ENCODE data around the gene PRDX6.
"Not testable (repeated sequence)": the region's sequence is repeated elsewhere in the genome, so short reads cannot be mapped to it uniquely, and the experiment has no call there.

Gene PRDX6, protein sequence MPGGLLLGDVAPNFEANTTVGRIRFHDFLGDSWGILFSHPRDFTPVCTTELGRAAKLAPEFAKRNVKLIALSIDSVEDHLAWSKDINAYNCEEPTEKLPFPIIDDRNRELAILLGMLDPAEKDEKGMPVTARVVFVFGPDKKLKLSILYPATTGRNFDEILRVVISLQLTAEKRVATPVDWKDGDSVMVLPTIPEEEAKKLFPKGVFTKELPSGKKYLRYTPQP

DNA sequence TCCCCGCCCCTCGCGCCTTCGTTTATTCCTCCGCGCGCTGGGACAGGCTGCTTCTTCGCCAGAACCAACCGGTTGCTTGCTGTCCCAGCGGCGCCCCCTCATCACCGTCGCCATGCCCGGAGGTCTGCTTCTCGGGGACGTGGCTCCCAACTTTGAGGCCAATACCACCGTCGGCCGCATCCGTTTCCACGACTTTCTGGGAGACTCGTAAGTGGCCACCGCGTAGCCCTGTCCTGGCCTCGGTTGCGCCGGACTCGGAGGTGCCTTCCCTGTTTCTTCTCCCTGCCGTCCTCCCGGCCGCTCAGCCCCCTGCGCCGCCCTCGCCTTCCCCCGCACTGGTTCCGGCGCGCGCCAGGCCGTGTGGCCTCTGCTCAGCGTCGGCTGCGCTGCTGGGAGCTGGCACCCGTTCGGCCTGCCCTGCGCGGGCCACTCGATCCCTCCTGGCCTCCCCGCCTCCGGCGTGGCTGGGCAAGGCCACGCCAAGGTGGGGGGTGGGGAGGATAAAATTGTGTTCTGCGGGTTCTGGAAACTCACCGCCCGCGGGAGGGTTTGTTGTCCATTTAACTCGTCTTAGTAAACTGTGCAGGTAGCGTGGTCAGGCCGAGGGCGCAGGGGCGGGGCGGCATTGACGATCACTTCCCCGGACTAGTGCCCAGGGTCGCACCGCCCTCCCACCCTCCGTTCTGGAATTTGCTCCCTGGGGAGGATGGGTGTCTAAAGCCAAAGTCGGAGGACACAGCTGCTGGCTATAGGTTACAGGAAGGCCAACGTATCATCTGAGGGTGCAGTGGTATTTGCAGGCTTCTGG, at the start of gene PRDX6:
PRDX6 (plus strand) TSS at position 50 of the 808 bp plus-strand sequence; CDS start at position 113, 63 bp downstream.
- no peak for DNase-seq (ENCODE audit: low read depth)

DNA sequence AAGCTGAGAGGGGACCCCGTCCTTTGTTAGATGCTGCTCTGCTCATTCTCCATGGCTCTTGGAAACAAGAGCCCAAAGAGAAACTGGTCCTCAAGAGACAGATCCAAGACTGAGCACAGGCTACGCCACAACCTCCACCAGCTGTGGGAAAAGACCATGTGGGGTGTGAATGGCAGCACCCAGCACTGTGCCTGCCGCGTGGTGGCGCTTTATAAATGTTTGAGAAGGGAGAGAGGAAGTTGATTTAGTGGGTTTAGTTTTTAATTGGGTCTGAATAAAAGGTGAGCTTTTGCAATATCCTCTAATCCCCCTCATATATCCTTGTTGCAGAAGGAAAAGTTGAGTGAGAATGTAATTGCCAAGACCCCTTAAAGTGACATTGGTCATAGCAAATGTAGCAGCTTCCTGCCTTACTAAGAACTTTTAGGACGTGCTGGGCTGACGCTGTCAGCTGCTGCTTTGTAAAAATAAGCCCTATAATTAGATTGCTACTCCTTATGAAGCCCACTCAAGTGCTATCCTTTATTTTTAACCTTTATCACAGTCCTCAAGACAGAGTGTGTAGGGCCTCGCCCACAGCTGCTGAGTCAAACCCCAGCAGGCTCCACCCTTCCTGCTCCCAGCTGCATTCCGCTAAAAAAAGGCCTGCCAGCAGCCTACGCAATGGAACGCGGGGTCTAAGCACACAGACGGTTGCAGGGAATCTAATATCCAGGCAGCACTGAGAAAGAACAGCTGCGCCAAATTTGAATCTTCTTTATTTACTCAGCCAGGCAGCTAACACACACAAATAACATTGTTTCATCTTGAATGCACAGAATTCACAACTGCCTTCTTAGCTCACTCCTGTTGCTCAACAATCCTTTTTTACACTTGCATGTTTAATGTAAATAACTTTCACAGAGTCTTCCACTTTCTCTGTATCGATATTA, 47.4 kb upstream of the PRDX6 start:
- DNase-seq (ENCODE audit: low read depth): peak; percentile 53

DNA sequence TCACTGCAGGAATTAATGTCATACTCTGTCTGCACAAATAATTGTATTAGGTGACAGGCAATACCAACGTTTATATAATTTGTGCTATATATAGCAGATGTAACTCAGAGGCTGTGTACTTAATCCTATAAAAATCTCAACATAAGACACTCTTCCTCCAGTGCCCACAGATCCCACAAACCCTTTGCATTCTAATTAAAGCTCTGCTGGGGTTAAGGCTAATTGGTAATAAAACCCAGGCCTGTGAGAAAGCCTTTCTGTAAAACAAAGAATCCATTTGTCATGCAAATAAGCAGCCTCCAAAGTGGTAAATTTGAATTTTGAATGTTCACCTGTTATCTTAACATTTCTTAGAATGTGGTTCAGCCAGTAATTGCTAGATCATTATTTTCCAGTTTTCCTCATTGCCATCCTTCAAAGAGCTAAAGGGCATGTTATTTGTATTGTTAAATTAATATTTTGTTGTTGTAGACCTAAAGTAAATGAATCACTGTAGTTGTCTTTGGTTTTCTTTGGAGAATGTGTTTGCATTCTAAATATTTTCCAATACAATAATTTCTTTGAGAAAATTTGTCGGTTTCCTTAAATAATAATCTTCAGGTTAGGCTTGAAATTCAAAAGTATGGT, 46.3 kb upstream of the PRDX6 start:
- no peak for DNase-seq (ENCODE audit: low read depth)

GRCh38 chr1:173431304-173432045, 45.7 kb upstream of the PRDX6 start:
- DNase-seq (ENCODE audit: low read depth): peak; percentile 77

DNA sequence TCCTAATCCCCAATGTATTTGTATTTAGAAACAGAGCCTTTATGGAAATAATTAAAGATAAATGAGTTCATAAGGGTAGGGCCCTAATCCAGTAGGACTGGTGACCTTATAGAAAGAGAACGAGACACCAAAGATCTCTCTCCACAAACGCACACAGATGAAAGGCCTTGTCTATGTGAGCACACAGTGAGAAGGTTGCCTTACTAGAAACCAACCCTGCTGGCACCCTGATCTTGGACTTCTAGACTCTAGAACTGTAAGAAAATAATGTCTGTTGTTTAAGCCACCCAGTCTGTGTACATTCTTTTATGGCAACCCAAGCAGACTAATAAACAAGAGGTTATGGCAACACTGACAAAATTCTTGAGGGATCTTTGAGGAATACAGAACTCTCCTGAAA, 44.8 kb upstream of the PRDX6 start:
- DNase-seq (ENCODE audit: low read depth): no peak

DNA sequence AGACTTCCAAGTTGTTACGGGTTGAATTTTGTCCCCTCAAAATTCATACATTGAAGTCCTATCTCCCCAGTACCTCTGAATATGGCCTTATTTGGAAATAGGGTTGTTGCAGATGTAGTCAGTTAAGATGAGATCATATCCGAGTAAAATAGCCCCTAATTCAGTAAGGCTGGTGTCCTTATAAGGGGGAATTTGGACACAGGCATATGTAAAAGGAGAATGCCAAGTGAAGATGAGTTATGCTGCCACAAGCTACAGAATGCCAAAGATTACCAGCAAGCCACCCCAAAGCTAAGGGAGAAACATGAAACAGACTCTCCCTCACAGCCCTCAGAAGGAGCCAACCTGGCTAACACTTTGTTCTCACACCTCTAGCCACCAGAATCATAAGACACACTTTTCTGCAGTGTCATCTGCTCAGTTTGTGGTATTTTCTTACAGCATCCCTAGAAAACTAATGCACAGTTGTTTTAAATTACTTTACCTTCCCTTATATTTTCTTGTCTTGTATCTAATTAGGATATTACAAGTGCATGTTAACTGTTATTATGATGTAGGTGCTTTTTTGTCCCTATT, 43.3 kb upstream of the PRDX6 start:
- no peak for DNase-seq (ENCODE audit: low read depth)

GRCh38 chr1:173436841-173437428, 40.2 kb upstream of the PRDX6 start:
- DNase-seq (ENCODE audit: low read depth): no peak

DNA sequence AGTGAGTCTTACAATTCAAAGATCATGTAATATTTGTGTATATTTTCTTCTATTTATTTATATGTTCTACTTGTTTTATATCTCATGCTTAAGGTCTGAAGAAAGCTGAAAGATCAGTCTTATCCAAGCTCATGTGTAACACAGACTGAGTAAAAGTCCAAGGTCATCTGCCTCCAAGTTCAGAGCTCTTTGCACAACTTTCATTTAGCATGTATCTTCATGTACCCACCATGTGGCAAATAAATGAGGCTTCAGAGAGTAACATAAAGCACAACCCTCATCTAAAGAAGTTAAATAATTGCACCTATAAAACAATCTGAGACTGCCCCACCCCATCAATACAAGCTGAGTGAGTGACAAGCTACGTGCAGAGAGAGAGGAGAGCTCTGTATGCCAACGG, 38.5 kb upstream of the PRDX6 start:
- no peak for DNase-seq (ENCODE audit: low read depth)

DNA sequence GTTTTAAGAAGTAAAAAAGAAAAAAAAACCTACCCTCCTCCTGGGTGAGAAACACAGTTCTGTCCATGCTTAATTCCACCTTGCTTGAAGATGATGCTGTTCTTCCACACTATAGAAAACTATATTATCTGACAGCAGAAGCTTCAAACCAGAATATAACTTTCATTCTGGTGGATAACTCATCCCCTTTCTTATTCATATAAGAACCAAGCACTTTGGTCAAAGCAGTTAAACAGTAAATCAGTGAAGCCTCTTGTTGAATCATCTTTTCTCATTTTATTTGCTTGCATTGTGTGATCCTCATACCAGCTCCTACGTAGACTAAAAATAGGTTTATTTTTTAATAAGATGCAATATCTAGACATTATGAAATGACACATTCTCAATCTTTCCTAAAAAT, 36.7 kb upstream of the PRDX6 start:
- no peak for DNase-seq (ENCODE audit: low read depth)

DNA sequence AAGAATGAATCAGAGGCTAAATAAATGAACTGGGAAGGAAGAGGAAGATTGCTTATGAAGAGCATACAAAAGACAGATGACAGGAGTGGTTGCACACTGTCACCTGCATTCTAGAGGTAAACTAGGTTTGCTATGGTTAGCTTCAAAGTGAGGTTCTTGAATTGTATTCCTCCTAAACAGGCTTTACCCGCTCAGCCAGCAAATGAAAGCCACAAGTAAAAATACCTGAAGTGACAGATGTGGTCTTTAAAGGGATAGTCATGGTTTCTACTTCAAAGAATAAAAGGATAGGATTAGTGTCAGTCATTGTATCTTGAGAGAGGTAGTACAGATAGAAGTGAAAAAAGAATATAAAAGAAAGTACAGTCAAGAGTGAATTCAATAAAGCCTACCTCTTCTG, 32.4 kb upstream of the PRDX6 start:
- DNase-seq (ENCODE audit: low read depth): no peak

- no peak for DNase-seq (ENCODE audit: low read depth)
Observed at GRCh38 chr1:173445164-173445563, 32.0 kb upstream of the PRDX6 start.

DNA sequence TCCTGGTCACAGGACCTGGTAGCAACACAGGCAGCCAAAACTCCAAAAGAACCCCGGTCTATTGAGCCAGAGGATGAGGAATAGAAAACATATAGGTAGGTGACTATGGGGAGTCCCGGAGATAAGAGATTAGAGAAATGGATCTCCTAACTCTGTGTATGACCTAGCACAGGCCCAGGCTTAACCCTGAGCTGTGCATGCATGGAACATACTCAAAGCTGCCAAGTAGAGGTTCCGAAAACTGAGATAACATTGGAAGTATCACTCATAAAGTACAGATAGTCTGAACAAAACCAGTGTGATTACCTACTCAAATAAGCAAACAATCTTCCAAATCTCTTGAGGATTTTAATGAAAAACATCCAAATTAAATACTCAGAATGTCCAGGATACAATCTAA, 31.5 kb upstream of the PRDX6 start:
- no peak for DNase-seq (ENCODE audit: low read depth)

DNA sequence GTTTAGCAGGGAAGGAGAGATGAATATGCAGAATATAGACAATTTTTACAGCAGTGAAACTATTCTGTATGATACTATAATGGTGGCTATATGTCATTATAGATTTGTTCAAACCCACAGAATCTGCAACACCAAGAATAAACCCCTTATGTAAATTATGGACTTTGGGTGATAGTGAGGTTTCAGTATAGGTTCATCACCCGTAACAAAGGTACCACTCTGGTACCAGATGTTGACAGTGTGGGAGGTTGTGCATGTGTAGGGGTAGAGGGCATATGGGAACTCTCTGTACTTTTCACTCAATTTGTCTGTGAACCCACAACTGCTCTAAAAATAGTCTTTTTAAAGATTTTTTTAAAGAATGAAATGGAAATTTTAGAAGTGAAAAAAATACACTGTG, 29.9 kb upstream of the PRDX6 start:
- DNase-seq (ENCODE audit: low read depth): no peak

- no peak for DNase-seq (ENCODE audit: low read depth)
Observed at GRCh38 chr1:173448945-173449344, 28.2 kb upstream of the PRDX6 start.

GRCh38 chr1:173451981-173452380, 25.2 kb upstream of the PRDX6 start:
- DNase-seq (ENCODE audit: low read depth): no peak

GRCh38 chr1:173453982-173454381, 23.2 kb upstream of the PRDX6 start:
- no peak for DNase-seq (ENCODE audit: low read depth)

DNA sequence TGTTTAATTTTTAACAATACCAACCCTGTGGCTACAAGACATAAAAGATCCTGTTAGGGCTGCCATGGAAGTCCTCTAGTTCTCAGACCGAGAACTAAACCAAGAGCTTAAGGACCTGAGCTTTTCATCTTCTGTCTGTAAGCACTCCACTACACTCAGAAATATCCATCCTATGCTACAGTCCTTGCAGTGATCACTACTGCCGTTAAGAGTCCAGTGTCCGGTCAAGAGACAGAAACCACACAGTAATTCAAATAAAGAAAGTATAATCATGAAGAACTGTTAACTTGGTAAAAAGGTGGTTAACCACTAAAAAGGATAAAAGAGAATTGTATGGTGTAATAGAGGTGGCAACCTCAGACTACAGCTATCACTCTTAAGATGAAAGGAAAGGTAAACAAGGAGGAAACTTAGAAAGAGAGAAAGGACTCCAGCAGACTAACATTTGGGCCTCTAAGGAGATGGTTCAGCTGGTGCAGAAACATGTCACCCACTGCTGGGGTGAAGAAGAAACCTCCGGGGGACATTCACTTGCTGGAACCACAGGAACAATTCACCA, 22.1 kb upstream of the PRDX6 start:
- no peak for DNase-seq (ENCODE audit: low read depth)

- DNase-seq (ENCODE audit: low read depth): no peak
Observed at GRCh38 chr1:173459885-173460284, 17.2 kb upstream of the PRDX6 start.

DNA sequence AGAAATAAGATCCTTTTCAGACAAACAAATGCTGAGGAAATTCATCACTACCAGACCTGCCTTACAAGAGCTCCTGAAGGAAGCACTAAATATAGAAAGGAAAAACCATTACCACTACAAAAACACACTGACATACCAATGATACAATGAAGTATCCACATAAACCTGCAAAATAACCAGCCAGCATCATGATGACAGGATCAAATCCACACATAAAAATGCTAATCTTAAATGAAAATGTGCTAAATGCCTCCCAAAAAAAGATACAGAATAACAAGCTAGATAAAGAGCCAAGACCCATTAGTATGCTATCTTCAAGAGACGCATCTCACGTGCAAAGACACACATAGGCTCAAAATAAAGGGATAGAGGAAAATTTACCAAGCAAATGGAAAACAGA, 14.5 kb upstream of the PRDX6 start:
- DNase-seq (ENCODE audit: low read depth): not testable (repeated sequence)

DNA sequence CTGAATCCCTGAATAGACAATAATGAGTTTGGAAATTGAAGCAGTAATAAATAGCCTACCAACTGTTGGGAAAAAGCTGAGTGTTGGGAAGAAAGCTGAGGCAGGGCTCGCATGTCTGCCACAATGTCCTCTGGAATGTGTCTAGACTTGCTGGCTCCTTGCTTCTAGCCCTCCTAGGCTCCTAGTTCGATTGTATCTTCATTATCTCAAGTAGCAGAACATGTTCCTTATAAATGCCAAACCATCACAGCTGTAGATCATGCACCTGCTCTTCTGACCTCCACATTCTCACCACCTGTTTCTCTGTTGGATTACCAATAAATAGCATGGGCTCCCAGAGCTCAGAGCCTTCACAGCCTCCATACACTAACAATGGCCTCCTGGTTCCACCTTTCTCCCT, 12.9 kb upstream of the PRDX6 start:
- DNase-seq (ENCODE audit: low read depth): not testable (repeated sequence)

Data from activated T-cell treated with anti-CD3 and anti-CD28 coated beads for 48 hours (primary cell).